Stimulated activated naive CD8-positive, alpha-beta T cell treated with anti-CD3 and anti-CD28 coated beads, Interleukin-15, Interleukin-2, amounts not matched to agents 100 U/mL and 50 U/mL, for 24 hours (primary cell): Measurements from ENCODE around the gene SOX18.
A peak's percentile ranks its signal among the peaks of the same experiment; 100 is the strongest.
"Not testable (repeated sequence)": the region's sequence is repeated elsewhere in the genome, so short reads cannot be mapped to it uniquely, and the experiment has no call there.

Experiments
- ATAC-seq: fragments of 150-1000 bp; cut with Tn5 transposase; one replicate; pipeline ENCODE4 v1.10.0; 2021
- DNase-seq: peaks from one replicate; pipeline ENCODE4 v3.0.0; 2021

The SOX18 gene

DNA sequence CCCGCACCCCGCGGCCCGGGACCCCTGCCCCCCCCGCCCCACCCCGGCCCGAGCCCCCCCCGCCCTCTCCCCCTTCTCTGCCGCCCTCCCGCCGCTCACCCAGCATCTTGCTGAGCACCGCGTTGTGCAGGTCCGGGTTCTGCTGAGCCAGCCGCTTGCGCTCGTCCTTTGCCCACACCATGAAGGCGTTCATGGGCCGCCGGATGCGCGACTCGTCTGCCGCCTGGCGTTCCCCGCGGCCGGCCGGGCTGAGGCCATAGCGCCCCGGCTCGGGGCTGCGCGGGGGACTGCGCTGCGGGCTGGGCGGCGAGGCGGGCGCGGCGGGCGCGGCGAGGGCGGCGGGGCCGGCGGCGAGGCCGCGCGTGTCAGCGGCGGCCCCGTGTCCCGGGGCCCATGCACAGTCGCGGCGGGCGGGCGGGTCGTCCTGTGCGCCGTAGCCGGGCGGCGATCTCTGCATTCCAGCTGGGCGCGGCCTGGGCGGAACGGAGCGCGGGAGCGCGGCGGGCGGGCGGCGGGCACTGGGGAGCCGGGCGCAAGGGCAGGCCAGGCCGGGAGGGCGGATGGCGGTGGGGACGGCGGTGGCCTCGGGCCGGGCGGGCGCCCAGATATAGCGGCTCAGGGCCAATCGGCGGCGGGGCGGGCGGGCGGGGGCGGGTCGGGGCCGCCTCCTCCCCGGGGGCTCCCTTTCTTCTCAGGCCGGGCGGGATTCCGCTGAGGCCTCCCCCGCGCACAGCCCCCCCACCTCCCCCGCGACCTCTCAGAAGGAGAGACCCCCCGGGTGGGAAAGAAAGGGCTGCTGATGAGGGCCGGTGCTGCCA lies at the start of gene SOX18:
SOX18 (minus strand) TSS at position 580 of the 818 bp plus-strand sequence; CDS start at position 457, 123 bp downstream.
- ATAC-seq (peak; percentile 19), DNase-seq (peak; percentile 53)

DNA sequence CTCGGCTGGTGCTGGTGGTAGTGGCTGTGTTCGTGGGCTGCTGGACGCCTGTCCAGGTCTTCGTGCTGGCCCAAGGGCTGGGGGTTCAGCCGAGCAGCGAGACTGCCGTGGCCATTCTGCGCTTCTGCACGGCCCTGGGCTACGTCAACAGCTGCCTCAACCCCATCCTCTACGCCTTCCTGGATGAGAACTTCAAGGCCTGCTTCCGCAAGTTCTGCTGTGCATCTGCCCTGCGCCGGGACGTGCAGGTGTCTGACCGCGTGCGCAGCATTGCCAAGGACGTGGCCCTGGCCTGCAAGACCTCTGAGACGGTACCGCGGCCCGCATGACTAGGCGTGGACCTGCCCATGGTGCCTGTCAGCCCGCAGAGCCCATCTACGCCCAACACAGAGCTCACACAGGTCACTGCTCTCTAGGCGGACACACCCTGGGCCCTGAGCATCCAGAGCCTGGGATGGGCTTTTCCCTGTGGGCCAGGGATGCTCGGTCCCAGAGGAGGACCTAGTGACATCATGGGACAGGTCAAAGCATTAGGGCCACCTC lies 49.1 kb upstream of the SOX18 start:
- DNase-seq (no peak), ATAC-seq (no peak)

GRCh38 chr20:64096535-64096934 lies 47.1 kb upstream of the SOX18 start:
- DNase-seq (no peak), ATAC-seq (no peak)

GRCh38 chr20:64095927-64096326 lies 46.5 kb upstream of the SOX18 start:
- no peak for ATAC-seq
- no peak for DNase-seq

- DNase-seq (no peak), ATAC-seq (no peak)
Observed at GRCh38 chr20:64095455-64095854, 46.0 kb upstream of the SOX18 start.

DNA sequence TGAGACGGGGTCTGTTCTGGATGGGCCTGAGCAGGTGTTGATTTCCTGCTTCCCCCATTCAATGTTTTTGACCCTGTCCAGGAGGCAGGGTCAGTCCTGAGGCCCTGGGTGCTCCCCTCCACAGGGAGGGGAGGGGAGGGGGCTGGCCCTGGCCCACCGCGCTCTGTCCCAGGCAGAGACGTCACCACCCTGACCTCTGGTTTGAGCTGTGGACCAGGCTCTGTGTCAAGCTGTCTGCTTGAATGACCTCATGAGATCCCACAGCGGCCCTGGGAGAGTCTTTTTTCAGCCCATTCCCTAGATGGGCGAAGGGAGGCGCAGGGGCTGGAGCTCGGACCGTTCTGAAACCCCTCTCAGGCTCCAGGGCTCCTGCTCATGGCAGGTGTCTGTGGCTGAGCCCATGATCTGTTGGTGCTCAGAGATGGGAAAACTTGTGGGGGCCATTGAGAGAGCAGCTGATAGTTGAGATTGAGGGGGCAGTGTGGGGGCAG lies 43.6 kb upstream of the SOX18 start:
- ATAC-seq (no peak), DNase-seq (no peak)

DNA sequence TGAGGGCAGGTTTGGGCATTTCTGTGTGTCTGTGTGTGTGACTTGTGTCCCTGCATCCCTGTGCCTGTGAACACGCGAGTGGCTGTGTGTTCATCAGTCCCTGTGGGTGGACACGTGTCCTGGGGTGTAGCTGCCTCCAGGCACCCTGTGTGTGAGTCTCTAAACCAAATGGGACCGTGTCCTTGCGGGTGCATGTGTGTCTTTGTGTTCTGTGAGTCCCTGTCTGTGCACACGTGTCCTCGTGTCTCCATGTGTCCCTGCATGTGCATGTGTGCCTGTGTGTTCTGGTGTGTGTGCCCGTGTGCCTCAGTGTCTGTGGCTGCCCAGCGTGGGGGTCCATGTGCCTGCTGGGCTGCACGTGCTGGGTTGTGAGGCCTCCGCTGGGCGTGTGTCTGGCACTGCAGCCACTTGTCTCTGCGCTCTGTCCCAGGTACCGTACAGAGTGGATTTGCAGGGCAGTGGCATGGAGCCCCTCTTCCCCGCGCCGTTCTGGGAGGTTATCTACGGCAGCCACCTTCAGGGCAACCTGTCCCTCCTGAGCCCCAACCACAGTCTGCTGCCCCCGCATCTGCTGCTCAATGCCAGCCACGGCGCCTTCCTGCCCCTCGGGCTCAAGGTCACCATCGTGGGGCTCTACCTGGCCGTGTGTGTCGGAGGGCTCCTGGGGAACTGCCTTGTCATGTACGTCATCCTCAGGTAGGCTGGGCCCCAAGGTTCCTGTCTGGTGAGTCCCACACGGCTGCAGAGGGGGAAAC lies 43.0 kb upstream of the SOX18 start:
- DNase-seq: no peak
- ATAC-seq: no peak

DNA sequence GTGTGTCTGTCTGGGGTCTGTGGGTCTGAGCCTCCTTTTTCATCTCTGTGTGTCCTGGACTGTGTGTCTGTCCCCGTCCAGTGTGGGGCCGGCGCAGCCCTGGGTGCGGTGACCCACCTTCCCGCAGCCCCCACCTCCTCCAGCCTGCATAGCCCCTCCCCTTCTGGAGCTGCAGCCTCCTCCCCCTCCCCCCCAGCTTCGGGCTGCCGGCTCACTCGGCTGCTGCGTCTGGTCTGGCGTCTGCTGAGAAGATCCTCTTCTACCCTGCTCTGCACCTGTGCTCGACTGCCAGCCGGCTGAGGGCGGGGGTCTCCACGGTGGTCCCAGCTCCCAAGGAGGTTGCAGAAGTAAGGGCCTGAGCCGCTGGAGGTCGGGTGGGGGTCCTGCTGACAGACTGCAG lies 42.3 kb upstream of the SOX18 start:
- DNase-seq (no peak), ATAC-seq (no peak)

DNA sequence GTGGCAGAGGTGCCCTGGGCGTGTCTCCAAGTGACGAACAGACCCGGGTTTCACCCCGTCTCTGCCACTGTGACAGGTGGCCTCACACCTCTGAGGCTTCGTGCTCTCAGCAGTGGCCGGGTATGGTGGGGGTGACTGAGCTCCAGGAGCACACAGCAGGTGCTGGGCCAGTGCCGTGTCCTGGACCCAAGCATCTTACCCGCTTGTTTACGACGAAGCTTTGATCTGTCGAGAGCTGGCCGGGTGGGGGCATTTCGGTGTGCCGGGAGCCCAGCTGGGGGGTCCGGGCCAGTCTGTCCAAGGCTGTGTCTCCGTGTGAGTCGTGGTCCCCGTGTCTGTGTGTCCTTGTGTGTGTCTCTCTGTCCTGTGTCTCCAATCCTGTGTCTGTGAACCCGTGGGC lies 41.9 kb upstream of the SOX18 start:
- ATAC-seq: no peak
- no peak for DNase-seq

DNA sequence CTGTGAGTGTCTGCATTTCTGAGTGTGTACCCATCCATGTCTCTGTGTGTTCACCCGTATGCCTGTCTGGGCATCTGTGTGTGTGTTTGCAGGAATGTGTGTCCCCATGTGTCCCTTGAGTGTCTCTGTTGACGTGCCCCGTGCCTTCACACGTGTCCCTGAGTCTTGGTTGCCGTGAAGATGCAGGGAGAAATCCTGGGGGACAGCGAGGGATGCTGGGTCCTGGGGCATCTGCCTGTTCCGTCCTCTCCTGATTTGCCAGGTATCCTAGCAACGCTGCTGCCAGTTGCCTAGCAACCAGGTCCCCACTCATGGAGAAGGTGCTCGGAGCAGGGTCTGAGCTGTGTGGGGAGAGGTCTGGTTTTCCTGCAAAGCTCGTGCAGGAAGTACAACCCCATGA lies 40.7 kb upstream of the SOX18 start:
- no peak for DNase-seq
- no peak for ATAC-seq

GRCh38 chr20:64088586-64088985 lies 39.1 kb upstream of the SOX18 start:
- DNase-seq, ATAC-seq: not testable (repeated sequence)

GRCh38 chr20:64087226-64087825 lies 37.9 kb upstream of the SOX18 start:
- ATAC-seq, DNase-seq: not testable (repeated sequence)

DNA sequence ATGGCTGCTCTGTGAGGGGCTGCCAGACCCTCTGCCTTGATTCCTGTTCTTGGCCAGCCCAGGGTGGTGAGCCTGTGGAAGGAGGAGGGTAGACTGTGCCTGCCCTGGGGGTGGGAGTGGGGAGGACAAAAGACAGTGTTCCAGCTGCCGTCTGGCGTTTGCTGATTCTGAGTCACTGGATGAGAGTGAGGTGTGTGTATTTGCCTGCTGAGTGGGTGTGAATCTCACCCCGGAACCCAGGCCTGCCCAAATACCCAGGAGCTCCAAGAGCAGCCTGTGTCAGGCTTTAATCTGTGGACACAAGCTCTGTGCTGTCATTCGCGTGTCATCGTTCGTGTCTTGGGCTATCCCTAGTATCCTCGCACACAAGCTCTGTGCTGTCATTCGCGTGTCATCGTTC lies 37.4 kb upstream of the SOX18 start:
- ATAC-seq: no peak

DNA sequence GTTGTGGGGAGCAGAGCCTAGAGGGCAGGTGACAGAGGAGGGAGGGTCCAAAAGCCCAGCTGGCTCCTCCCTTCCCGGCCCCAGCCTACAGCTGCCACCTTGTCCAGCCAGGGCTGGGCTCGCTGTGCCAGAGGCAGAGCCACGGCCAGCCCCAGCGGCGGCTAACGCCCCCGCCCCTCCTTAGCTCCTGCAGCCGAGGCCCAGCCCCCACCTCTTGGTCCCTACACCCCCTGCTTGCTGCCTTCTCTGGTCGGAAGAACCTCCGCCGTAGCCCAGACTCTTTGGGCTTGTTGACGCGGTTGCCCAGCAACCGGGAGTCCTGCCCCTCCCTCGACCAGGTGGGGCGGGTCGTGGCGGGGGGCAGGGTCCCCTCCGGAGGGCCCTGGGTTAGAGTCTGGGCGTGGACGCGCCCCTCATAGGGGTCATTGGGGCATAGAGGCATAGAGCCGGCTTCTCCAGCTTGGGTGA lies 35.3 kb upstream of the SOX18 start:
- DNase-seq (no peak), ATAC-seq (no peak)

More for the DNA sequence above, 37.4 kb upstream of the SOX18 start:
- DNase-seq: no peak

GRCh38 chr20:64083804-64084684 lies 34.6 kb upstream of the SOX18 start, which contains the start of gene LKAAEAR1:
LKAAEAR1 (minus strand) TSS chr20:64084398; CDS start chr20:64084219, 179 bp downstream.
- no peak for ATAC-seq
- DNase-seq: no peak

DNA sequence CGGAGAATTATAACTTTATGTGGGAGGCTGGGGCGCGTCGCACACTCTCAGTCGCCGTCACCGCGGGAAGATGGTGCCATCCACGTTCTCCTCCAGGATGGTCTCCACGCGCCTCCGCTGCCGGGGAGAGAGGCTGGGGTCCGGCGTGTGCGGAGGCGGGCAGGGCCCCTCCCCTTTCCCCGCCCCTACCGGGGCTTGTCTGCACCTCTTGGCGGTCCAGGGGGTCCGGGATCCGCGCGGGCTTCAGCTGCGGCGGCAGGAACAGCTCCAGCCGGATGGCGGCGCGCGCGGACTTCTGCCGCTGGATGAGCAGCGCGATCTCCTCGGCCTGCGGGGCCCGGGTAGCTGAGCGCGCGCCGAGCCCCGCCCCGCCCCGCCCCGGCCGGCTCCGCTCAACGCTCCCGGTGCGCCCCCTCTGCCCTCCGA lies 34.0 kb upstream of the SOX18 start:
- ATAC-seq (peak; percentile 38), DNase-seq (peak; percentile 85)

DNA sequence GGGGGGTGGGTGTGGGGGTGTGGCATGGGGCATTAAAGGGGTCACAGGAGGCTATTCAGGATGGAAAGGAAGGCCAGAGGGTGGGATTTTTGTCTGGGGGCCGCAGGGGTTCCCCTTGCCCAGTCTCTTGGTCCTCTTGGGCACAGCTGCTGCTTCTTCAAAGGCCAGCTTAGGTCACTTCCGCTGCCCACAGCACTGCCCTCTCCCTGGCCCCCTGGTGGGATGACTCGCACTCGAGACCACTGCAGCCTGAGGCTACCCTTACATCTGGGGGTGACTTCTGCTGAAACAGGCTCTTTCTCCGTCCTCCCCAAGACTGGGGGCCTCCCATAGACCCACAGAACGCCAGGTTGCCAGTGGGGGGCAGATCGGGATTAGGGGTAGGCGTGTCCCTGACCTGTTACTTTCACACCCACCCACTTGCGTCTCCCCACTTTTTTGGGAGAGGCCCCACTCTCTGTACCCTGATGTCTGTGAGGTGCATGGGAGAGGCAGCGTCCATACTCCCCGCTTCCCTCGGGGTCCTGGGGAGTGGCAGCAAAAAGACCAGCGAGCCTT lies 33.5 kb upstream of the SOX18 start:
- ATAC-seq: no peak
- DNase-seq: no peak

DNA sequence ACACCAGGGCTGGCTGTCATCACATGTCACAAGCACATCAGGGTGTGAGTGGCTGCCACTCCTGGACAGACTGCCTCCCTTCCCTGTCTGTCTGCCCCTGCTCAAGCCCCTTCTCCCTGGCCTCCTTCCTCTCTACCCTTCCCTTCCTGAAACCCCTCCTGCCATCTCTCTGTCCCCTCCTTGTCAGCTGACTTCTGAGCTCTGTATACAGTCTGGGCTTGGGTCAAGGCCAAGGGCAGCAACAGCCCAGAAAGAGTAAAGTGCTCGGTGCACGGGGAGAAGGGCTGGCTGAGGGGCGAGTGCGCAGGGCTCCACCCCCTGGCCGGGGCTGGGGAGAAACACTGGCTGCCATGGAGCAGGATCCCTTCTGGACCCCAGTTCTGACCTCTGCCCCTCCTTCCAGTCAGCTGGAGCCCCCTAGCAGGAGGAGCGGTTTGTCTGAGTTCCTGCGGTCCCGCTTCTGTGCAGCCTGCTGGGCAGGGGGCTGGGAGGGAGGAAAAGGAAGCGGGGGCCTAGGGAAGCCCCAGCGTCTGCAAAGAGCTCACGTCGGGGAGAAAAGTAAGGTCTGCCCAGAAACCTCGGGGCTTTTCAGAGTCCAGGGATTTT lies 32.8 kb upstream of the SOX18 start:
- ATAC-seq: no peak
- no peak for DNase-seq

DNA sequence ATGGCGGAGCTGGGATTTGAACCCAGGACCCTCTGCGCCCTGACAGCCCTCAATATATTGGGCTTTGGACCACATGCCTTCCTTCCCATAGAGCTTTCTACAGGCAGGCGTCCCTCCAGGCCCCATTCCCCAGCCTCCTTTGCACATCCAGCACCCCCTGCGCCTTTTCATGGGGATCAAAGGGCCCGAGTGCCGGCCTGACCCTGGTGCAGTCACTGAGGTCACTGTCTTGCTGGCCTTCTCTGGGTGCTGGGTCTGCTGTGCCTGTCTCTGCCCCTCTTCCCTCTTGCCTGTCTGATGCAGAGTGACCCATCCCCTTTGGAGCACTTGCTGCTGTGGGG lies 32.2 kb upstream of the SOX18 start:
- ATAC-seq (no peak), DNase-seq (no peak)

GRCh38 chr20:64080813-64081623 lies 31.6 kb upstream of the SOX18 start:
- DNase-seq: no peak
- no peak for ATAC-seq
